Cortex of kidney (tissue), 1 donor: ENCODE measurements around the gene GRB7.

ENCODE experiments used
- DNase-seq: peaks from one replicate; lab custom pipeline; 2025; lab: John Stamatoyannopoulos, UW

GRB7 gene

DNA sequence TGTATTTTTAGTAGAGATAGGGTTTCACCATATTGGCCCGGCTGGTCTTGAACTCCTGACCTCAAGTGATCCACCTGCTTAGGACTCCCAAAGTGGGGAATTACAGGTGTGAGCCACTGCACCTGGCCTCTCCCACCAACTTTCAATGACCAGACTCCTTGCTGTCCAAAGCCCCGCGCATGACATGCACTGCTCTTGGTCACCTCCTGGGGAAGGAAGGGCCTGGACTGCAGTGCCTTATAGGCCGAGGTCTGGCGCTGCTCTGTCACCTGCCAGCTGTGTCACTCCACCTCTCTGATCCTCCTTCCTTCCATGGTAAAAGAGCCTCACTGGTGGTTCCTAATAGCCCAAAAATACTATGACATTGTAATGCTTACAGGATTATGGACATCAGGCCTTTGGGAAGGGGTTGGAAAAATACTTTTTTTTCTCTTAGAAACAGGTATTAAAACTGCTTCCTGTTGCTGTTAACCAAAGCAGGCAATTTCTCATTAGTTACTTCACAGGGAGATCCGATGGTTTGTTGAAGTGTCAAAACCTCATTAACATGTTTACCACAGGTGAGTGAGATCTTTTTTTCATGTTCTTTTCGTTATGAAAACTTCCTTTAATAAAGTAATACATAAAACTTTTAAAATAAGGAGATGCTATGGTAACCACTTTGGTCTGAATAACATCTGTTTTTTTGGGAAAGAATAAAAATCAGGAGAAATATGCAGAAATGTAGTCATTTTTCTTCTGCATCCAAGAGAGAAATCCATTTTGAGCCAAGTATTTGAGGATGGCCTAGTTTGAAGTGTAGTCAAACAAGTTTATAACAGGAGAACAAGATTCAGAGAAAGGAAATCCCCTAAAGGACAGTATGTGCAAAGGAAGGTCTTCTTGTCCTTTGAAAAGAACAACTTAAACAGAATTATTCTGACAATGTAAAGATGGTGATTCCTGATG is 35.5 kb downstream of the GRB7 start:
- no peak for DNase-seq

DNA sequence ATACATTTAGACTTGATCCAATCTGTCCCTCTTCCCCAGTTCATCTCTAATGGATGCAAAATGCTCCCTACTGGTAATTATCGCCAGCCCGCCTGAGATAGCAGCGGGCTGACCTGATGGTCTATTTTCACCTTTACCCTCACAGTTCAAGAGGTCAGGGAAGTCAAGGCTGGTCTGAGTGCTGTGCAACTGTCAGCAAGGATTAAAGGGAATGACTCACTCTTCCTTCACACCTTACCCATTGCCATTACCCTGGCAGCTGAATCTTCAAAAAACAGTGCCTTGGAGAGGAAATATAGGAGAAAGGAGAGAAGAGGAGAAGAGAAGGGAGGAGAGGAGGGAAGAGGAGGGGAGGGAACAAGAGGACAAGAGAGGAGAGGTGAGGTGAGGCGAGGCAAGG is 36.3 kb downstream of the GRB7 start:
- no peak for DNase-seq

DNA sequence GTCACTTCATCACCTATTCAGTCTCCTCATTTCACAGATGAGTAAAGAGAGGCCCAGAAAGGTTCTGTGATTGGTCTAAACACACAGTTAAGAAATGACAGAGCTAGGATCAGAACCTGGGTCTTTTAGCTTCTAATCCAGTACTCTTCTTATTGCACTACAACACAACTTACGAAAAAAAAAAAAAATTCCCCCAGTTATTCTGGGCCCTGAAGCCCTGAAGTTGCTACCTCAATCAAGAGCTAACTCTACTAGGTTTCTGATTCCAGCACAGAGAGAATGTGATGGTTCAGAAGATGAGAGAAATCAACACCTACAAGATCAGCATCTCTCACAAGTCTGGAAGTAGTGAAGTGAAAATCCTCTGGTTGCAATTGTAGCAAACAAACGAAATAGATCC is 37.3 kb downstream of the GRB7 start:
- no peak for DNase-seq

DNA sequence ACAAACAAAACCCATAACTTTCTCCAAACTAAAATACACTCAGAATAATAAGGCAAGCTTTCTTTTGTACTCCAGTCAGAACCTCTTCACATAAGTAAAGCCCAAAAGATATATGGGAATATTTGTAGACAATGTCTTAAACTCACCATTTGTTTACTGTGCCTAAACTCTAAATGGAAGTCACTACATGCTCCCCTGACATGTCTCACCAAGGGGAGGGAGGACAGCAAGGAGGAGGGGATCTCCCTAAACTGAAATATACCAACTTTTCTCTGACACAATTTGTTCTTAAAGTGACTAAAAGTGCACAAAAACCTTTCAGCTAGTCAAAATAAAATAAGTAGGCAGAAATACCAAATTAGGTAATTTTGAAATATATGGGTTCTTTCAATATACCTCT is 38.5 kb downstream of the GRB7 start:
- no peak for DNase-seq

DNA sequence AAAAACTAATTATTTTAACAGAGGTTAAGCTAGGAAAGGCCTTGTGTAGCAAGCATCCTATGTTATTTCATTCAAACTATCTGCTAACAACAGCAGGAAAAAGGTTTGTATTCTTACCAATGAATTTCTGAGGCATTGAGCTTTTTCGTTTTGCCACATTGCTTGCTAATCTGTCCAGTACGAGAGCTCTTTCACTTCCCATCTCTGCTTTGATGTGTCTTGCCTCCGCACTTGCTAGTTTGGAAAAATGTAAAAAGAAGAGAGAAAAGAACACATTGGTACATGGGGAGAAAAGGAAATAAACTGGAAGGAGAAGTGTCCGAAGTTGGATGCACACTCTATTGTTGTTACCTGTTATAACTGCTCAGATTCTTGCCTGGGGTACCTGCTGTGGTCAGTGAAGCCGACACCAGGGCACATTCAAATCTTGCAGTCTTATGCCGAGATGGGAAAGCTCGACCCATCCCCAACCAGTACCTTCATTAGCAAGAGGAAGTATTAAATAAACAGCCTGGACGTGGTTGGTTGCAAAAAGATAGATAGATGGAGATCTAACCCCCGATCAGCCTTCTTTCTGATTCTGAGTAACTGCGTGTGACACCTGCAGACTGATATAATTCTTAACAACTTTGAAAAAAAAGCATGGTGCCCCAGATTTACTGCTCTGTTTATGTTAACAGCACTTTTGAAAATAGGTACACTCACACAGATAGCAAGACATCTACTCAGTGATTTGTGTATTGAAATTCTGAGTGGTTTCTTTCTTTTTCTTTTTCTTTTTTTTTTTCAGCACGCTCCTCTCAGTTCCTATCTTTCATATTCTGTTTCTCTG is 40.0 kb downstream of the GRB7 start:
- DNase-seq: no peak

DNA sequence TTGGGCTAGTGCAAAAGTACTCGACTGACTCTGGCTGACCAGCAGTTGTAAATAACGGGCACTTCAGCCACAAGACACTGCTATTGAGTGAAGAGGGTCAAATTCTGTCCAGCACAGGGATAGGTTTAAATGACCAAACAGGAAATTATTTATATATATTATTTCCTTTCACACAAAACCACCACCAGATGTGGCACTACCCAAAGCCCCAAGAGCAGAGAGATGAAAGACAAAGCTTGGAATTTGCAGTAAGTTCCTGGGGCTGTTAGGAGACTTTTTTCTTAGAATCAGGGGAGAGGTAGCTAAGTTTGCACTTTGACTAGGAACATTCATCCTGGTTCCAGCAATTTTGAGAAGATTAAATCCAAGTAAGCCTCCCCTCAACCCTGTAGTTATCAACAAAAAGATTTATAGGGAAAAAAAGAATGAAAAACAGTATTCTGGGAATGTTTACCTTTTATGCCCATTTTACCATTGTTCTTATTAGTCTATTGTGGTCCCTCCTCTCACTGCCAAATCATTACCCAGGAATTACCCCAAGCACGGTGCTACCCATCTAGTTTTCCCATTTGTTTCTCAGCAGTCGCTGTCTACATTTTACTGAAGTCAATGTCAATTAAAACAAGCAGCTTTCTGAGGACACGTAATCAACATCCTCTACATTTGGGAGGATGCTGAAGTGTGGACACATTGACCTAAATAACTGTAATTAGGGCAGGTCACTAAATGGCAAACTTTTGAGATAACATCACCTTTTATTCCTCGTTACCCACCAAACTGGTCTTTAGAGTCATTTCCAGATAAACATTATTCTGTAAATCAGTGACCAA is 43.5 kb downstream of the GRB7 start:
- no peak for DNase-seq

DNA sequence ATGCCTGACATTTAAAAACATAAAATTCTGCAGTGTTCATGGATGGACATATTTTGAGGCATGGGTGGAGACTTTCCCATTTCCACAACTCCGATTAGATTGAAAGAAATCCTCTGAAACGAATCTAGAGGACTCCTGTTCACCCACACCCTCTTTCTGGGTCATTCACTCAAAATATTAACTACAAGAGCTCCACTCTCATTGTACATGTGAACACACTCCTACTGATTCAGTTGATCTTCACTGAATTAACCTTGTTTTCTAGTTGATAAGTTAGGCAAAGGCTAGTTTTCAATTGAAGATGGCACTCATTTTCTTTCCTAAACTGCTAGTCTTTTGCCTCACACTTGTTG is 44.1 kb downstream of the GRB7 start:
- DNase-seq: no peak

DNA sequence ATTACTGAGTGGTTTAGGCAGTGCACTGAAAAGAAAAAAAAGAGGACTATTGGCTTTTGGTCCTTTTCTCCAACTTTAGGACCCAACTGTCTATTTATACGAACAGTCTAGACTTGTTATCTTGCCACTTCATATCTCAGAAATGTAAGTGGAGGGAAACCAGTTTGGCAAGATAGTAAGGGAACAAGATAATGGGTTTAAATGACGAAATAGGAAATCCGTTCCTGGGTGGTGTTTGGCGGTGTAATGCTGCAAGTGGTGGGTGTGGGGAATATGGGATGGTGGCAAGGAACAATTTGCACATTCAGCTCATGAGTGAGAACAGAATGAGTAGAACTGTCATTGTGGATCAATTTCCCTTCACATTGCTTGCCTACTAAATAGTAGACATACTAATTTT is 44.7 kb downstream of the GRB7 start:
- DNase-seq: no peak

DNA sequence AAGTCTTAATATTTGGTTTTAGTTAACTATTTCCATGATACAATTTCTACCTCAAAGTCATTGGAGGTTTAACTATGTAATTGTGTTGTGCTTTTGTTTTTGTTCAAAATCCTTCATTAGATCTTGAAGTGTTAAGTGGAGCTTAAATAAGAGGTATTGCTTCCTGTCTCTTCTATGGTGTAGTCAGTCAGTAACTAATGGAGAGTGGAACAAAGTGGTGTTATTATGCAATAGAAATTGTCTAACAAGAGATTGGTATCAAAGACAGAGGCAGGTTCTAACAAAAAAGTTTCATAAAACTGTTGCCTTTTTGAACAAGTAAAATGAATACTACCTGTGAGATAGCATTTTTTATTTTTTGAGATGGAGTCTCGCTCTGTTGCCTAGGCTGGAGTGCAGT is 45.2 kb downstream of the GRB7 start:
- no peak for DNase-seq

DNA sequence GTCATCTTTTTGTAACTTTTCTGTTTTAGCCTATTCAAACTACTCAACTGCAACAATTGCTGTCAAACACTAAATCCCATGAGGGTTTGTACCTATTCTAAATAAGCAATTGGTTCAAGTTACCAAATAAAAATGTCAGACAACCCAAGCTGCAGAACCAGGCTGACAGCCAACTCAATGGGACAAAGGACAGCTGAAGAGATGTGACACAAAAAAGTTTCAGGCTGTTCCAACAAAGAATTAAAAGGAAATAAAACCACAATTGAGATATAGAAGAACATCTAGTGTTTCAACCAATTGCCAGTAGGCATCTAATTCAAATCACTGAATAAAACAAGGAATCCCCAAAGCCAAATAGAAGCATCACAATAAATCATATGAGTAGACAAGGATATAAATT is 49.3 kb downstream of the GRB7 start:
- no peak for DNase-seq

DNA sequence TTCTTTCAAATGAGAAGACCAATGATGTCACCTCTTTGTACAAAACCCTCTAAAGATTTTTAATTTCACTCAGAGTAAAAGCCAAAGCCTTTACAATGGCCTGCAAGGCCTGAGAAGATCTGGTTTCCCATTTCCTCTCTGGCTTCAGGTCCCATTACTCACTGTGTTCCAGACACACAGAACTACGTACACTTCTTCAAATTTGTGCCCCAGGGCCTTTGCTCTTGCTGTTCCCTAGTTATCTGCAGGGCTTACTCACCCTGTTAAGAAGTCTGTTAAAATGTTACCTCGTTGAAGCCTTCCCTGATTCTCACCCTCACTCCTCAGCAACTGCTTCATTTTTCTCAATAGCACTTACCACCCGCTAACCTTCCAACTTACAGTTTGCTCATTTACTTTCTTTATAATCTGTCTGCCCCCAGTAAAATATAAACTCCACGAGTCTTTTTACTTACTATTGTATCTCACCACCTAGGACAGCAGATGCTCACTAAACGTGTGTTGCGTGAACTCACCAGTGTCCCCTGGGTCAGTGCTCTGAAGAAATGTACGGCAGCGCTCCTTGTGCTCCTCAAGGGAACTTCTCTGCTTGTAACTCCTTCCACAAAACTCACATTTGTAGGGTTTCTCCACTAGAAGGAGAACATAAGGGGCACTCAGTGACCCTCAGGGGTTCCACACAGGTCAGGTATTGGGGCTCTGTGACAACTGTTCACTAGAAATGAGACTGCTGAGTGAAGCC is 50.2 kb downstream of the GRB7 start:
- no peak for DNase-seq

DNA sequence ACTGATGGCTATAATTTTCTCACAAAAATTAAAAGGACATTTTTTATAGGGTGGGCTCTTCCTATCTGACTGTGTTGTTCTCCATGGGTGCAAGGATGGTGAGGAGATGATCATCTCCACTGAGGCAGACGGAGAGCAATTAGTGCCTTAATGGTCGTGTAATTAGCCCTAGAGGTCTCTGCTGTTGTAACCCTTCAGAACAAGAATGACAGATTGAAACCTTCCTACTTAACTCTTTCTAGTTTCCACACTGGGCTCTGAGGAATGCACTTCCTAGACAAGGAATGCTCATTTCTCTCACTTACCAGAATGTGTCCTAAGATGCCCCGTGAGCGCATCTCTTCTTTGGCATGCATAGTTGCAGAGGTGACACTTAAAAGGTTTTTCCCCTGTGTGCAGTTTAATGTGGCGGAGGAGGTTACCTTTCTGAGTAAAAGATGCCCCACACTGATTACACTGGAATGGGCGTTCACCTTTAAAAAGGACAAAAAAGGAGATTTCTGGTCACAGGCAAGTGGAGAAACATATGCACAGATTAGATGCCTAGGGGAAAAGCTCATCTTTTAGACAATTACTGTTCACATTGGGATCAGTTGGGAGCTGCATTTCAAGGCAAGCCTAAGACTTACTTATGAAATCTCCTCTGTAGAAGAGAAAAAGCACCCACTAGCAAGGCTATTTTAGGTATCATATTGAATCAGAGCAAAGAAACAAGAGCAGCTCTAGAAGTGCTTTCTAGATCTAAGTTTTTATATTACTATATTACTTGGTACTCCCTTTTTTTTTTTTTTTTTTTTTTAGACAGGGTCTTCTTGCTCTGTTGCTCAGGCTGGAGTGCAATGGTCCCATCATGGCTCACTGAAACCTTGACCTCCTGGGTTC is 53.6 kb downstream of the GRB7 start:
- no peak for DNase-seq

DNA sequence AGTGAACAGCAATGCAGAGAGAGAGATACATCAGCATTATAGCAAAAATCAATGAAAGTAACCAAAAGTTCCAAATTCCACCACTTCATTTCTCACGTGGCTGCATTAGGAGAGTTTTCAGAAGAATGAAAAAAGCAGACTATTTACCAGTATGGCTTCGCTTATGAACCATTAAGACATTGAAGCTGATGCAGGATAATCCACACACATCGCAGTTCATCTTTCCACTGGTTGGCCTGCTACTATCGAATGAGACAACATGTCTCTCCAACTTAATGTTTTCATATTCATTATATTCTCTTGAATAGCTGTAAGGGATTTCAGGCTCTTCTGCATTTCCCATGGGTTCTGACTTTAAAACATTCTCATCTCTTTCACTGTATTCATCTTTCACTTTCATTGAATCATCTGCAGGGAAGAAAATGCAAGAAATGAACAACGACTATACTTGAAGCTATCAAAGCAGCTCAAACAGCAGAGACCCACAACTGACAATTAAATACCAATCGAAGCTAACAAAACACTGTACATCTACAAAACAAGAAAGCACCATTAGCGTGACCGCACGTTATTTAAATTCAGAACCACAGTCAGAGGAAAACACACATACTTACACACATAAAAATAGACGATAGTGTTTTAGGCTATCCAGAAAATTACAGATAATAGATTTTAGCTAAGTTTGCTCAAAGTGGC is 54.9 kb downstream of the GRB7 start:
- no peak for DNase-seq

DNA sequence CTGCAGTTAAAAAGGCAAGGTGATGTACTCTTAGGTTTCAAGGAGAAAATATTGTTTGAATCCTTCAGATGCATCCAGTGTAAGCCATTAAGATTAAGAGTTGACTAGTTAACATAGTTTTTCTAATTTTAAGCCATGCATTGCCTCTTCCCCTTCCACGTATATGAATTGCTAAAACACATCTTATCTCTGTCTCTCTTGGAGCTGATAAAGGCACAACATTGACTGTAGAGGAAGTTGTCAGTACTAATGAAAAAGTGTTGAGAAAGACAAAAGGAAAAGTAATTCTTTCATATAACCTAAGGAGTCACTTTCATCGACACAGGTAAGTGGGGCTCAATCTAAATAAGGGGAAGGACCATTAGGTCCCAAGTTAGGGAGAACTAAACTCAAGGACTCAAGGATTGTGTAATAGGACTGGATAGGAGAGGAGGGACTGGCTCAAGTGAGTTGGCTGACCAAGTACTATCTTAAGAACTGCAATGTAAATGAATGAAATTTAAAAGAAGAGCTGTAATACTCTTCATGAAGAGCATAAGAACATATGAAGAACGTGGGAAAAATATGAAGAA is 55.6 kb downstream of the GRB7 start:
- no peak for DNase-seq

DNA sequence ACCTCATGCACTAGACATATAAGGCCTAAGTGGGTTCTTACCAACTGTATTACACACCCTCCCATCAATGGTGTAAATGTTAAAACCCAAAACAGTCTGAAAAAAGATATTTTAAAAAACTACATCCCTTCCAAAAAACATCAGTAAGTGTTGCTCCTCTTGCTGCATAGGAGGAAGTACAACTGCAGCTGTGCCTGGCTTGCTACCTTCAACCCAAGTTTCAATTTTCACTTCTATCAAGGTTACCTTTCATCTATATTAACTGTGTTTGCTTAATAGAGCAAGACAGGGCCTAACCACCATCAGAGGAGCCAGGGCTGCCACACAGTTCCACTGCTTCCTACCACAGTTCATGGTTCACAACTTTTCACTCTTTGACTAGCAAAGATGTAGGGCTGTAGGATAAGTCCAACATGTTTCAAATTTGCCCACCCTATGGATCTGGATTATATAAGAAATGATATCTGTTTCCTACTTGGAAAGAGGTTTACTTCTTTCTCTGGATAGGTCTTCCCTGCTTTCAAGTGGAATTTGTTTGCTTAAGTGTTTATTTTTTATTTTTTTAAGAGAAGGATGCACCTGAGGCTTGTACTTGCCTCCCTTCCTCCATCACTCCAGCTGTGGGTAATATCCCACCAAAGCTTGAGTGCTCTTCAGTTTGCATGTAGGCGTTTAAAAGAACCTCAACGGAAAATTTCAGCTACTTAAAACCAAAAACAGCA is 56.7 kb downstream of the GRB7 start:
- no peak for DNase-seq
